Measurements from ENCODE around the gene ARSA.

GRCh38 chr22:50676661-50677492, 48.9 kb upstream of the ARSA start:
- TF ChIP-seq POLR2AphosphoS5 (IDR thresholded peaks at IDR 0.05; ENCODE audit: borderline replicate concordance, low read depth, low read length) (no peak), EZH2 (IDR thresholded peaks at IDR 0.05) (no peak), FOXP2 (optimal IDR thresholded peaks at IDR 0.05; ENCODE audit: control extremely low read depth, extremely low read length, insufficient read depth) (no peak)

Data from SK-N-MC (cell line).